ENCODE data around the gene HCRT. TPM values are rescaled to one million over a fixed set of nuclear protein-coding genes. Genes with fewer than 3 reads are reported as not detected.
"Not testable (repeated sequence)": the region's sequence is repeated elsewhere in the genome, so short reads cannot be mapped to it uniquely, and the experiment has no call there.

HCRT gene
- total and polyA plus RNA-seq, 9 donors, result not detected

- intact Hi-C loops (cut with DNase I), result no loop called here
- DNase-seq, result no peak
- TF ChIP-seq EP300 (IDR thresholded peaks at IDR 0.05) (no peak), CTCF (IDR thresholded peaks at IDR 0.05) (no peak), POLR2A (IDR thresholded peaks at IDR 0.05) (no peak)
- Histone ChIP-seq H3K9me3 (no peaks in the 10 kb centered on the region), H3K27me3 (no peaks in the 10 kb centered on the region), H3K36me3 (no peaks in the 10 kb centered on the region), H3K27ac (no peak overlapping the region), H3K4me3 (no peak overlapping the region), H3K4me1 (ENCODE audit: insufficient read depth) (peaks cover 3% of the 10 kb centered on the region)
- 78 to 90% (median 82%) methylated on average over 7 of the region's 7 CpGs for WGBS, 3 donors
Measured at GRCh38 chr17:42142371-42142896, 42.8 kb downstream of the HCRT start.

- Histone ChIP-seq H3K4me1 (ENCODE audit: insufficient read depth) (peaks cover 6% of the 10 kb centered on the region), H3K4me3 (no peak overlapping the region), H3K27ac (no peak overlapping the region), H3K27me3 (no peaks in the 10 kb centered on the region), H3K36me3 (no peaks in the 10 kb centered on the region), H3K9me3 (no peaks in the 10 kb centered on the region)
- no peak for TF ChIP-seq CTCF (IDR thresholded peaks at IDR 0.05)
- TF ChIP-seq EP300 (IDR thresholded peaks at IDR 0.05), result no peak
- TF ChIP-seq POLR2A (IDR thresholded peaks at IDR 0.05), result no peak
- intact Hi-C loops (cut with DNase I), result no loop called here
- 73 to 90% (median 87%) methylated on average over 8 of the region's 8 CpGs for WGBS, 3 donors
- no peak for DNase-seq
Measured at GRCh38 chr17:42141382-42141781, 43.9 kb downstream of the HCRT start.

GRCh38 chr17:42140690-42141089, 44.6 kb downstream of the HCRT start:
- WGBS, 3 donors, result 97 to 99% (median 97%) methylated on average over 7 of the region's 7 CpGs
- peaks cover 11% of the 10 kb centered on the region for H3K4me1 ChIP-seq (ENCODE audit: insufficient read depth)
- DNase-seq; intact Hi-C loops (cut with DNase I); H3K27me3 ChIP-seq; H3K27ac ChIP-seq; H3K9me3 ChIP-seq; H3K36me3 ChIP-seq; H3K4me3 ChIP-seq: not testable (repeated sequence)

GRCh38 chr17:42138749-42139492, 46.3 kb downstream of the HCRT start:
- intact Hi-C loops (cut with DNase I), result no loop called here
- Histone ChIP-seq H3K4me1 (ENCODE audit: insufficient read depth) (peaks cover 11% of the 10 kb centered on the region), H3K27ac (peak overlapping the region in 1 of 2 donors; percentile 35), H3K4me3 (no peak overlapping the region), H3K27me3 (no peaks in the 10 kb centered on the region), H3K9me3 (no peaks in the 10 kb centered on the region), H3K36me3 (no peaks in the 10 kb centered on the region)
- peak in 1 of 5 donors; percentile 39 for DNase-seq
- 45 to 55% (median 52%) methylated on average over 7 of the region's 7 CpGs for WGBS, 3 donors
- TF ChIP-seq CTCF (IDR thresholded peaks at IDR 0.05) (no peak), EP300 (IDR thresholded peaks at IDR 0.05) (no peak), POLR2A (IDR thresholded peaks at IDR 0.05) (no peak)

GRCh38 chr17:42136654-42137051, 48.6 kb downstream of the HCRT start:
- H3K27ac ChIP-seq, result peak overlapping the region; percentile 25 to 51
- H3K27me3 ChIP-seq, result no peaks in the 10 kb centered on the region
- H3K4me1 ChIP-seq (ENCODE audit: insufficient read depth), result peaks cover 10% of the 10 kb centered on the region
- no peak for DNase-seq
- H3K36me3 ChIP-seq, result no peaks in the 10 kb centered on the region
- intact Hi-C loops (cut with DNase I), result no loop called here
- no peaks in the 10 kb centered on the region for H3K9me3 ChIP-seq
- H3K4me3 ChIP-seq, result no peak overlapping the region
- TF ChIP-seq EP300 (IDR thresholded peaks at IDR 0.05) (no peak), POLR2A (IDR thresholded peaks at IDR 0.05) (no peak), CTCF (IDR thresholded peaks at IDR 0.05) (no peak)
- WGBS, 3 donors, result 25 to 48% (median 37%) methylated on average over 3 of the region's 3 CpGs
